HUES6 (cell line): ENCODE data around the gene NOTCH1.

Experiments
- H3K27ac ChIP-seq: 2 replicates; pipeline ENCODE4 v1.7.0; 2013; ENCODE audit warnings: low read depth, mild to moderate bottlenecking, low read length, inconsistent platforms
- H3K27me3 ChIP-seq: 2 replicates; pipeline ENCODE4 v1.6.1; 2013; ENCODE audit warnings: low read length; ENCODE audit not compliant: control insufficient read depth, insufficient read depth
- H3K36me3 ChIP-seq: 2 replicates; pipeline ENCODE4 v1.6.1; 2013; ENCODE audit warnings: low read length; ENCODE audit not compliant: control insufficient read depth, insufficient read depth
- H3K4me1 ChIP-seq: 2 replicates; pipeline ENCODE4 v1.6.1; 2013; ENCODE audit warnings: low read length; ENCODE audit not compliant: control insufficient read depth, insufficient read depth
- H3K4me3 ChIP-seq: 2 replicates; pipeline ENCODE4 v1.5.1; 2013; ENCODE audit warnings: low read depth, low read length
- H3K9ac ChIP-seq: one replicate; pipeline ENCODE4 v1.6.1; 2013; ENCODE audit warnings: mild to moderate bottlenecking, low read length
- H3K9me3 ChIP-seq: 2 replicates; pipeline ENCODE4 v1.6.1; 2013; ENCODE audit warnings: low read depth, low read length; ENCODE audit not compliant: control insufficient read depth, insufficient read depth

Gene NOTCH1

DNA sequence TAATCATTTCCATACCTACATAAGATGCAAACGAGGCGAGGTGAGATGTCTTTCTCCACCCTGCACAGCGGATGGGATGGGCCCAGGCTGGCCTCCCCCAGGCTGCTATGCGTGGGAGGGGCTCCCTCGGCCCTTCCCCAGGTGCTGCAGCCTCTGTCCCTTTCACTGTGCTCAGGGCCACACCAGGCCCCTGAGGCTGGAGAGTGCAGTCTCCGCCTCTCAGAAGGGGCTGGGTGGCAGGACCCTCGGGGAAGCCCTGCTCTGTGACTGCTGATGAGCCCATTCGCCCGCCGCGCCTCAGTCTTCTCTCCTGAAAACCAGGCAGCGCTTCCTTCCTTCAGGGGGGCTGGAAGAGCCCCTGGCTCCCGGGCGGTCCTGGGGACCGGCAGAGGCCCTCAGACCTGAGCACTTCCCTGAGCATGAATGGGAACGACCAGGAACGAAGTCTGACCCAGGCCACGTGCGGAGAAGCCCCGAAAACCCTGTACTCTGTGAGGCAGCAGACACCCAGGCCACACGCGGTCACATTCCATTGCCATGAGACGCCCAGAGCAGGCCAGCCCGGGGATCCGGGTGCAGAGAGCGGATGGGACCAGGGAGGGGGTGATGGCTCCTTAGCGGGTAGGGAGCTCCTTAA, 21.9 kb upstream of the NOTCH1 start:
- H3K27ac ChIP-seq = peak overlapping the region; percentile 93; the same call in 1 of the 2 replicates
- no peak overlapping the region for H3K4me3 ChIP-seq
- H3K4me1 ChIP-seq = peaks cover 77% of the 10 kb centered on the region
- peak overlapping the region; percentile 76 for H3K9ac ChIP-seq
- H3K36me3 ChIP-seq = no peaks in the 10 kb centered on the region
- H3K27me3 ChIP-seq = no peaks in the 10 kb centered on the region
- H3K9me3 ChIP-seq = no peaks in the 10 kb centered on the region

DNA sequence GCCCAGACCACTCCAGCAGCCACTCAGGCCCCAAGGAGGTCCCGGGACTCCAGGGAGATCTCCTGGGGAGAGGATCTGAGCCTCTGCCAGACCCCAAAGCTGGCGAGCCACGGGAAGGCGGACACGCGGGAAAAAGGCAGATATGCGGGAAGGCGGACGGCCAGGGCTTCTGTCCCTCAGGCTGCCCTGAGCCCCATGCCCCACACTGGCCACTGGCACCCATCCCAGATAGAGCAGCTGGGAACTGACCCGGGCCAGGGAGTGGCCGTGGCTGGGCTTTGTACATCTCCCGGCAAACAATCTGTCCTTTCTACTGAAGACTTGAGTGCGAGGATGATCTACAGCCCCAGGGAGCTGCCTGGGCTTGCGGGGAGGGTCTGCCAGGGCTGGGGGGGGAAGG, 21.1 kb upstream of the NOTCH1 start:
- Histone ChIP-seq H3K27me3 (no peaks in the 10 kb centered on the region), H3K36me3 (no peaks in the 10 kb centered on the region), H3K9me3 (no peaks in the 10 kb centered on the region), H3K4me1 (peaks cover 69% of the 10 kb centered on the region), H3K27ac (no peak overlapping the region), H3K9ac (no peak overlapping the region), H3K4me3 (no peak overlapping the region)

DNA sequence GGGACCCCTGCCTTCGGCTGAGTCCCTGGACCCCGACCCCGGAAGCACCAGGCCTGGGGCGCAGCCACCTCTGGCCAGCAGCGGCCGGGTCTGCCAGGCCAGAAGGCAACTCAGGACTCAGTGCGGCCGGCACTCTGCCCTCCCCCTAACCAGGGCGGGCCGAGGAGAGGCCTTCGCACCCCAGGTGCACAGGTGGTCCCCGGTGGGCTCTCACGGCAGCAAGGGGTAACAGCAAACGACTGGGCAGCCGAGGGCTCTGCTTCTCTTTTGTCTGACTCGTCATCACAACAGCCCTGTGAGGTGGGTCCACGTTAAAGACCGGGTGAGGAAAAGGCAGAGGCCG, 20.7 kb upstream of the NOTCH1 start:
- Histone ChIP-seq H3K9ac (no peak overlapping the region), H3K4me1 (peaks cover 65% of the 10 kb centered on the region)

DNA sequence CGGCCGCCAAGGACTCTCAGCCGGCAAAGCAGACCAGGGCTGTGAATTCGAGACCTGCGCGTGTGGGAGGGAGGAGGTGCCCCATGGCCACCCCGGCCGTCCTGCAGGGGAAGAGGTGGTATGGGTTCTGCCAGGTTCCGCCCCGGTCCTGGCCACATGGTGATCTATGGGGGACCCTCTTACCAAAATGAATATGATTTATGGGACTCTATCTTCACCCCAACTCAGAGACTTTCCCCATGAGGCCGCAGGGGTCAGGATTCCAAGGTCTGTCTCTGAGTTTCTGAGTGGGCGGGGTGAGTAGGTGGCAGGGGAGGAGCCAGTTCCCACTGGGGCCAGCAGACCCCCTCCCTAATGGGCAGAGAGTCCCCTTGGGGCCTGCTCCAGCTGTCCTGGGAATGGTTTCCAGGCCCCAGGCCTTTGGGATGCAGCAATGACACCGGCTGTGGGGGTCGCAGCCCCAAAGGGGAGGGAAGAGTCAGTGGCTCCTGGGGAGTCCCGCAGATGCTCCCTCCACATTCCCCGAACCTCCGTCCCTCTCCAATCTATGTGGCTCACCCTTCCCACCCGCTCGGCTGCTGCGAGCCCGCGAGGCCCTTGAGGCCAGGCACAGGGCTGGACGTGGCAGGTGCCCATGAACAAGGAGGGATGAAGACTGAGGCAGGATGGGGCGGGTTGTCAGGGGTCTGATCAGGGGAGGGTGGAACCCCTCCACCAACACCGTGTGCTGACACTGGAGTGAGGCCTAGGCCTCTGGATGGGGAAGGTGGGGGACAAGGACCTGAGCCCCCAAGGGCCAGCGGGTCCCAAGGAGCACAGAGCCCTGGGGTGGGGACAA, 20.1 kb upstream of the NOTCH1 start:
- Histone ChIP-seq H3K9ac (no peak overlapping the region), H3K27me3 (no peaks in the 10 kb centered on the region), H3K4me1 (peaks cover 59% of the 10 kb centered on the region), H3K9me3 (0 out of 2 replicates have a peak, but pooled peaks cover 5% of the 10 kb centered on the region), H3K4me3 (no peak overlapping the region), H3K27ac (no peak overlapping the region), H3K36me3 (no peaks in the 10 kb centered on the region)

More for the DNA sequence above, 20.7 kb upstream of the NOTCH1 start:
- Histone ChIP-seq H3K4me3 (no peak overlapping the region), H3K9me3 (0 out of 2 replicates have a peak, but pooled peaks cover under 1% of the 10 kb centered on the region), H3K27me3 (no peaks in the 10 kb centered on the region), H3K27ac (no peak overlapping the region), H3K36me3 (no peaks in the 10 kb centered on the region)

DNA sequence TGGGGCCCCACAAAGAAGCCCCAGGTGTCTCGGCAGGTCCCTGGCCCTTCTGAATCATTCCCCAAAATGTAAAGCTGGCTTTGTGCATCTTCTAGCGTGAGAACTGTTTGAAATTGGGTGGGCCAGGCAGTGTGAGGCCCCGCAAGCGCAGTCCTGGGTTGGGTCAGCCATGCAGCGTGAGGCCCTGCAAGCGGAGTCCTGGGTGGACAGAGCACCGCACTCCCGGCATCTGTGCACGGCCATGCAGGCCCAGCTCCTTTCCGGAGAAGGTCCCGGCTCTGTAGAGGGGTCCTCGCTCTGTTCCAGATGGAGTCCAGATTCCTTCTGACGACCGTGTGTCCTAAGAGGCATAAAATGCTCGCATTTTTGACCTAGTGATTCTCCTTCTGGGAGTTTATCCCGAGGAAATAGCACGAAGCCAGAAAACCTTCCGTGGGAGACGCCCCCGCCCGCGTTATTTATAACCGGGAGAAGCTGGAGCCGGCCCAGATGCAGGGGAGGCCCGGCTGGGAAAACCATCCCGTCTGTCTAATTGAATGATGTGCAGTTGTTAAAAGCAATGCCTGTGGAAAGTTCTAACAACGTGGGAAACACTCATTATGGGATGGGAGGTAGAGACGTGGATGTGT, 19.4 kb upstream of the NOTCH1 start:
- Histone ChIP-seq H3K27ac (no peak overlapping the region), H3K9me3 (peaks cover 11% of the 10 kb centered on the region), H3K9ac (no peak overlapping the region), H3K4me1 (peaks cover 58% of the 10 kb centered on the region), H3K4me3 (no peak overlapping the region), H3K27me3 (no peaks in the 10 kb centered on the region), H3K36me3 (no peaks in the 10 kb centered on the region)

DNA sequence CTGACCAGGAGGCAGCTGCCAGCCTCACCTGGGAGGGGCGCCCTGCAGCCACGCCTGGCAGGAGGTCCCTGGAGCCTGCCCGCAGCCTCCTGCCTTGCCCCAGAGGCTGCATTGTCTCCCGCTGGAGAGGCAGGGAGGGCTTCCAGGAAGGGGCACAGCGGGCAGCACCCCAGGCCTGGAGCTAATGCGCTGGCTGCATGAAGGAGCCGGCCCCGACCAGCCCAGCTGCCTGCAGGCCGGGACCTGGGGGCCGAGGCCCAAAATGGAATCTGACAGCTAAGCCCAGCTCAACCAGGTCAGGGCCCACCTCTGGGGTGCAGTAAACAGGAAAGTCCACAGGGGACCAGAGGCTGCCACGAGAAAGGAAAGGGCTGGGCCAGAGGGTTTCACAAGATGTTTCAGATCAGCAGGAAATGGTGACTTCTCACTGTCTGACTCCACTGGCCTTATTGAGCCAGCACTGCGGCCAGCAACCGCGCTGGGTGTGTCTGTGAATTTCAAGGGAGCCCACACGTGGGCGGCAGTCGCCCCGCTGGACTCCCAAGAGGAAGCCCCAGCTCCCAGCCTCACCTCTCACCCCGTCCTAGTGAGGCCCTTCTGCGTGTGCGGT, 18.6 kb upstream of the NOTCH1 start:
- Histone ChIP-seq H3K36me3 (no peaks in the 10 kb centered on the region), H3K9me3 (peaks cover 16% of the 10 kb centered on the region), H3K4me1 (peaks cover 54% of the 10 kb centered on the region), H3K9ac (no peak overlapping the region), H3K4me3 (no peak overlapping the region), H3K27ac (no peak overlapping the region), H3K27me3 (no peaks in the 10 kb centered on the region)

DNA sequence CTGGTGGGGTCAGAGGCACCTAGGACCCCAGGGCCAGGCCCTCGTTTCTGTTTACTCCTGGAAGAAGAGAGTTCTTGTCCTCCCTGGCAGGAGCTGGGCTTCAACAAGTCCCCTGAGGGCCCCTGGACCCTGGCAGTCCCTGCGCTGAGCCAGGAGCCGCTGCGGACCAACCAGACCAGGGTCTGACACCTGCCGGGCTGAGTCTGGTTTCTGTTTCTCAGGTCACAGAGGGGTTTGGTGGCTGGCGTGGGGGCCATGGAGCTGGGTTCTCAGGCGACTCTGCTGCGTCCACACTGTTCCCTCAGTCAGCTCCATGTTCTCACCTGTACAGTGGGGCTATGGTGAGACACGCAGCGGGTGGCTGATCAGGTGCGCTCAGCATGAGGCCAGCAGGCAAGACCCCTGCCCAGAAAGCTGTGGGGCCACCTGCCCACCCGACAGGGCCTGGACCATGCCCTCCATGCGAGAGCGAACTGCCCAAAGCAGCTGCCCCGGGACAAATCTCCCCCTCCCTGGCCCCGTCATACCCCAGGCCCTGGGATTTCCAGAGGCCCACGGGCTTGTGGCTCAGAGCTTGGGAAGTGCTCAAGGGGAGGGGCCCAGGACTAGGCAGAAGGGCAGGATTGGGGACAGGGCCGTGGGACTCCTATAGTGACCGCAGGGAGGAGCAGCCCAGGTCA, 17.9 kb upstream of the NOTCH1 start:
- Histone ChIP-seq H3K27me3 (no peaks in the 10 kb centered on the region), H3K4me1 (peaks cover 47% of the 10 kb centered on the region), H3K9me3 (peaks cover 22% of the 10 kb centered on the region), H3K4me3 (no peak overlapping the region), H3K9ac (no peak overlapping the region), H3K36me3 (no peaks in the 10 kb centered on the region), H3K27ac (no peak overlapping the region)

DNA sequence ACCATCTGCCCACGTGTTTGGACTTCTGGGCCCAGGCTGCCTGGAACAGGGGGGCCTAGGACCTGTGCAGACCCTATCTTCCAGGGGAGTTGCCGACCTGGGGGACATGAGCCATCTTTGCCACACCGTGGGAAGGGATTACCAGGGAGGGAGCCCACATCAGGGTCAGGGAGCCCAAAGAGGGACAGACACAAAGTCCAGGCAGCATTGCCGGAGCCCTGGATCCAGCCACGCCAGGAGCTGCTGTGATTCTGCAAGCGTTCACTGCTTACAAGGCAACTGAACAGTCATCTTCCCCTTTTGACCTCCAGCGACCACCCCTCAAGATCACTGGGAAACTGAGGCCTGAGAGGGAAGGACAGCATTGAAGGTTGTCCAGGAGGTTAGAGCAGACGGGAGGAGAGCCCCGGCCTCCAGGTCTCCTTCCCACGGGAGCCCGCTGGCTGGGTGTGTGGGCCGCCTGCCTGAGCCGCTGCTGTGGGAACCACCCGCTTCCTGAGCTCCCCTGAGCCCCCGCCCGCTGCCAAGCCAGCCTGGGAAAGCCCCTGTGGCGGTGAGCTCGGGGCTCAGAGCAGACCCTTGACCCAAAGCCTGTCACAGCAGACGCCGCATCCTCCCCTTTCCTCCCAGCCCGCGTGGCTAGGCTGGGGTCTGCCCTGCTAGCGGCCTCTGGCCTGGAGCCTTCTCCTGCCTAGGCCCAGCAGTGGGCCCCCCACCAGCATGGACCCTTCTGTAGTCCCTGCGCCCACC, 17.1 kb upstream of the NOTCH1 start:
- Histone ChIP-seq H3K27ac (no peak overlapping the region), H3K9ac (no peak overlapping the region), H3K4me1 (peaks cover 38% of the 10 kb centered on the region)

DNA sequence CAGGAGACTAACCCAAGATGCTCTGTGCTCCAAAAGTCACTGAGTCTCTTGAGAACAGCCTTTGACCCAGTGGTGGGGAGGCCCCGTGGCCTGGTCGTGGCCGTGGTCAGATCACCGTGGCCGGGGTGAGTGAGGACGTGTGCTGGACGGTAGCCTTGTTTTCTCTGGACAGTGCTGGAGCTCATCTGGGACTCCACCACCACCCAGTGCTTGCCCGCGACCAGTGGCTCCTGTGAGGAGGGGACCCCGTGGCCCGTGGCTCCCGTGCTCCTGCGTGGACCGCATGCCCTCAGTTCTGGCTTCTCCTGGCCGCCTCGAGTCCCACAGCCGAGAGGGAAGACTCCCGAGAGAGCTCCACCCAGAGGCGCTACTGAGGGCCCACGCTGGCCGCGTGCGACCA, 15.9 kb upstream of the NOTCH1 start:
- Histone ChIP-seq H3K27me3 (no peaks in the 10 kb centered on the region), H3K27ac (no peak overlapping the region), H3K36me3 (no peaks in the 10 kb centered on the region), H3K9me3 (peaks cover 28% of the 10 kb centered on the region), H3K4me1 (peaks cover 31% of the 10 kb centered on the region), H3K4me3 (no peak overlapping the region), H3K9ac (no peak overlapping the region)

More for the DNA sequence above, 17.1 kb upstream of the NOTCH1 start:
- H3K36me3 ChIP-seq = no peaks in the 10 kb centered on the region
- H3K9me3 ChIP-seq = peaks cover 28% of the 10 kb centered on the region
- no peaks in the 10 kb centered on the region for H3K27me3 ChIP-seq
- H3K4me3 ChIP-seq = no peak overlapping the region

DNA sequence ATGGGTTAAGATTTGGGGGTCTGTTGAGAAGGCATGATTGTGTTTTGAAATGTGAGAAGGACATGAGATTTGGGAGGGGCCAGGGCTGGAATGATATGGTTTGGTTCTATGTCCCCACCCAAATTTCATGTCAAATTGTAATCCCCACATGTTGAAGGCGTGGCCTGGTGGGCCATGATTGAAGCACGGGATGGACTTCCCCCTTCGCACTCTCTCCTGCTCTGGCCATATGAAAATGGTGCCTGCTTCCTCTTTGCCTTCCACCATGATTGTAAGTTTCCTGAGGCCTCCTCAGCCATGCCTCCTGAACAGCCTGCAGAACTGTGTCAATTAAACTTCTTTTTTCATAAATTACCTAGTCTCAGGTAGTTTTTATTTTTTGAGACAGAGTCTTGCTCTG, 14.7 kb upstream of the NOTCH1 start:
- H3K27ac ChIP-seq = no peak overlapping the region

More for the DNA sequence above, 14.7 kb upstream of the NOTCH1 start:
- Histone ChIP-seq H3K36me3 (no peaks in the 10 kb centered on the region), H3K4me3 (no peak overlapping the region), H3K9ac (no peak overlapping the region), H3K9me3 (peaks cover 28% of the 10 kb centered on the region), H3K4me1 (peaks cover 19% of the 10 kb centered on the region), H3K27me3 (no peaks in the 10 kb centered on the region)
